Calu3 (cell line): ENCODE data around the gene GLYATL3. TPM values are rescaled to one million over a fixed set of nuclear protein-coding genes. Genes with fewer than 3 reads are reported as not detected.

Experiments
- BruUV-seq: library from RNA; stranded (reverse); fragments of 400-500 nt; replicated peaks from 2 replicates; lab custom pipeline; 2021; lab: Mats Ljungman, UMichigan
- CTCF ChIA-PET: fragments of 300-600 bp; sonication (Branson Sonifier 250); formaldehyde crosslinking; loops from one replicate; lab custom pipeline; 2022; ENCODE audit warnings: antibody characterized with exemption; lab: Charles Lee
- DNase-seq: peaks from one replicate; pipeline ENCODE4 v3.0.0; 2022
- H3K27ac Mint-ChIP-seq: one replicate; pipeline ENCODE4 v1.8.0; 2022; ENCODE audit warnings: mixed read lengths; ENCODE audit not compliant: unreplicated experiment
- H3K27me3 Mint-ChIP-seq: one replicate; pipeline ENCODE4 v1.8.0; 2022; ENCODE audit warnings: mixed read lengths; ENCODE audit not compliant: unreplicated experiment
- H3K36me3 Mint-ChIP-seq: one replicate; pipeline ENCODE4 v1.8.0; 2022; ENCODE audit warnings: mild to moderate bottlenecking, moderate library complexity, mixed read lengths; ENCODE audit not compliant: insufficient read depth, unreplicated experiment
- H3K4me1 Mint-ChIP-seq: one replicate; pipeline ENCODE4 v1.8.0; 2022; ENCODE audit warnings: mild to moderate bottlenecking, low read depth, mixed read lengths; ENCODE audit not compliant: unreplicated experiment
- H3K4me3 Mint-ChIP-seq: one replicate; pipeline ENCODE4 v1.8.0; 2022; ENCODE audit warnings: mild to moderate bottlenecking, low read depth, moderate library complexity, mixed read lengths; ENCODE audit not compliant: unreplicated experiment
- H3K9me3 Mint-ChIP-seq: one replicate; pipeline ENCODE4 v1.8.0; 2022; ENCODE audit warnings: low read depth, mixed read lengths; ENCODE audit not compliant: unreplicated experiment
- CTCF ChIP-seq: fragments of 200-600 bp; IDR thresholded peaks from one replicate; pipeline ENCODE4 v1.8.0; 2022; ENCODE audit warnings: antibody characterized with exemption; ENCODE audit not compliant: unreplicated experiment
- intact Hi-C: fragments of 100-400 bp; cut with micrococcal nuclease; formaldehyde crosslinking; loops from one replicate; pipeline ENCODE4 v1.10.0; 2022; ENCODE audit not compliant: unreplicated experiment
- total RNA-seq: library from RNA; stranded (reverse); gene quantifications from 2 replicates; pipeline ENCODE4 v1.2.3, GENCODE V29; 2022

GLYATL3 gene
- total RNA-seq, 1 experiment from 2014 or later, result not detected

GRCh38 chr6:49462071-49462470 lies 37.7 kb upstream of the GLYATL3 start:
- CTCF ChIA-PET, result no interaction called here
- no peak for TF ChIP-seq CTCF
- Mint-ChIP-seq H3K27ac (peak overlapping the region; percentile 92), H3K27me3 (no peaks in the 10 kb centered on the region), H3K9me3 (no peaks in the 10 kb centered on the region), H3K36me3 (peaks cover 27% of the 10 kb centered on the region), H3K4me1 (peaks cover 27% of the 10 kb centered on the region), H3K4me3 (peak overlapping the region; percentile 89)
- DNase-seq, result no peak
- BruUV-seq, result no TSS peak
- intact Hi-C loops, result loop anchor here (5.0 kb wide), 1 partner anchor 145 kb away; no protein-coding TSS in a partner anchor

- CTCF ChIA-PET, result interaction anchor here (0.5 kb wide), 1 partner anchor 1508 kb away, joined by 5 read pairs; no protein-coding TSS in a partner anchor
- DNase-seq, result no peak
- no peaks in the 10 kb centered on the region for H3K9me3 Mint-ChIP-seq
- H3K27me3 Mint-ChIP-seq, result no peaks in the 10 kb centered on the region
- intact Hi-C loops, result loop anchor here (5.0 kb wide), 1 partner anchor 145 kb away; no protein-coding TSS in a partner anchor
- TF ChIP-seq CTCF, result no peak
- H3K27ac Mint-ChIP-seq, result peak overlapping the region; percentile 92
- peak overlapping the region; percentile 89 for H3K4me3 Mint-ChIP-seq
- H3K4me1 Mint-ChIP-seq, result peaks cover 27% of the 10 kb centered on the region
- peaks cover 27% of the 10 kb centered on the region for H3K36me3 Mint-ChIP-seq
- BruUV-seq, result TSS peak; percentile 66
These were observed 37.2 kb upstream of the GLYATL3 start for GRCh38 chr6:49462599-49462926.

- peak; percentile 94 for DNase-seq
- peaks cover 27% of the 10 kb centered on the region for H3K36me3 Mint-ChIP-seq
- CTCF ChIA-PET, result interaction anchor here (0.5 kb wide), 1 partner anchor 1508 kb away, joined by 5 read pairs; no protein-coding TSS in a partner anchor
- peaks cover 27% of the 10 kb centered on the region for H3K4me1 Mint-ChIP-seq
- no peak for TF ChIP-seq CTCF
- intact Hi-C loops, result loop anchor here (5.0 kb wide), 1 partner anchor 144 kb away; no protein-coding TSS in a partner anchor
- H3K27me3 Mint-ChIP-seq, result no peaks in the 10 kb centered on the region
- peak within 1 kb of the TSS; percentile 89 for H3K4me3 Mint-ChIP-seq
- H3K27ac Mint-ChIP-seq, result peak within 1 kb of the TSS; percentile 92
- H3K9me3 Mint-ChIP-seq, result peaks cover 2% of the 10 kb centered on the region
- no TSS peak for BruUV-seq
These were observed 36.7 kb upstream of the GLYATL3 start, which contains the start of the genes CENPQ and MMUT for GRCh38 chr6:49462927-49463611. CENPQ (plus strand) TSS chr6:49463370; CDS start chr6:49470177, 6,807 bp downstream. MMUT (minus strand) TSS chr6:49463253; CDS start chr6:49459466, 3,787 bp downstream.

GRCh38 chr6:49463612-49463967 lies 36.1 kb upstream of the GLYATL3 start:
- Mint-ChIP-seq H3K36me3 (peaks cover 27% of the 10 kb centered on the region), H3K27ac (peak overlapping the region; percentile 92), H3K9me3 (peaks cover 2% of the 10 kb centered on the region), H3K4me1 (peaks cover 27% of the 10 kb centered on the region), H3K4me3 (peak overlapping the region; percentile 89), H3K27me3 (no peaks in the 10 kb centered on the region)
- no peak for DNase-seq
- CTCF ChIA-PET, result no interaction called here
- intact Hi-C loops, result loop anchor here (5.0 kb wide), 1 partner anchor 144 kb away; no protein-coding TSS in a partner anchor
- TF ChIP-seq CTCF, result no peak
- BruUV-seq, result TSS peak; percentile 86
